HG03064 (cell line): ENCODE data around the gene FKBP3.
"Not testable (repeated sequence)": the region's sequence is repeated elsewhere in the genome, so short reads cannot be mapped to it uniquely, and the experiment has no call there.

Experiments
- ATAC-seq: cut with Tn5 transposase; IDR thresholded peaks from one replicate; pipeline ENCODE4 v1.9.1; 2021; ENCODE audit warnings: low read depth; ENCODE audit not compliant: unreplicated experiment

Gene FKBP3

GRCh38 chr14:45114327-45114726, 20.0 kb downstream of the FKBP3 start:
- ATAC-seq, result no peak

- no peak for ATAC-seq
Measured at GRCh38 chr14:45112896-45113781, 21.1 kb downstream of the FKBP3 start.

DNA sequence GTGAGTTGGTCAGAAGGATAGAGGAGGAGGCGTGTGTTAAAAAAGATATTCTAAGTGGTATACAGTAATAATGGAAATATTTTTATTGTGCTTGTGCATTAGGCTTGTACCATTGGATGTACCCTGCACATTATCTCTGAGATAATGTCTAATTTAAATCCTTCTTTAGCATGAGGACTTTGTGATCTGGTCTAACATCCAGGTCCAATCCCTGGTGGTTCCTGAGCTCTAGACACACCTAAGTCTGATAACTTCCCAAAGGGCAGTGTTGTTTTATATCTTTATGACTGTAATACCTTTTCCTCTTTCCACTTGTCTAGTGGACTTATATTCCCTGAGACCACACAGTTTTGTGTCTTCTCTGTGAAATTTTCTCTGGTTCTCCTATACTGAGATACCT, 29.7 kb downstream of the FKBP3 start:
- ATAC-seq, result no peak

- ATAC-seq, result no peak
Measured at GRCh38 chr14:45103806-45104205, 30.5 kb downstream of the FKBP3 start.

DNA sequence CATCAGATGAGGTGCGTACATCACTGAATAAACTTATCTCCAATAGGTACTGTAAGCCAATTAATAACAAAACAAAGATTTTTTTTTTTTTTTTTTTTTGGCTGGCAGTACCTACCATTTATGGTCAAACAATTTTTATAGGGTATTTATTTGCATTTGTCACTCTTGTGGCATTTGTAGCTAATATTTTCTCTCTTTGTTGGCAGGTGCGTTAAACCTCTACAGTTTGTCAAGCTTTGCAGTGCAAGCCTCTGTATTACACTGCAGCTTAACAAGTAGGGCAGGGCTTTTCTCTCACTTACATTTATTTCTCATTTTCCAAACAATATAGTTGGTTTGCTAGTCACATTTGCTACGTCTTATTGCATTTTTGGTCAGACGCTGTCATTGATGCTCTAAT, 38.1 kb downstream of the FKBP3 start:
- no peak for ATAC-seq

DNA sequence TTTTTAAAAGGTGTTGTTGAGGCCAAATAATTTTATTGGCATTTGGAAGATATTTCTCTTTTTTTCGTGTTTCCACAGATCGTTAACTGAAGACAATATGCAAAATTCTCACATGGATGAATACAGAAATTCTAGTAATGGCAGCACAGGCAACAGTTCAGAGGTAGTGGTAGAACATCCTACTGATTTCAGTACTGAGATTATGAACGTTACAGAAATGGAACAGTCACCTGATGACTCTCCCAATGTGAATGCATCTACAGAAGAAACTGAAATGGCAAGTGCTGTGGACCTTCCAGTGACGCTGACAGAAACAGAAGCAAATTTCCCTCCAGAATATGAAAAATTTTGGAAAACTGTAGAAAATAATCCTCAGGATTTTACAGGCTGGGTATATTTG, 39.1 kb downstream of the FKBP3 start:
- ATAC-seq, result no peak

- no peak for ATAC-seq
Measured at GRCh38 chr14:45094275-45094674, 40.0 kb downstream of the FKBP3 start.

DNA sequence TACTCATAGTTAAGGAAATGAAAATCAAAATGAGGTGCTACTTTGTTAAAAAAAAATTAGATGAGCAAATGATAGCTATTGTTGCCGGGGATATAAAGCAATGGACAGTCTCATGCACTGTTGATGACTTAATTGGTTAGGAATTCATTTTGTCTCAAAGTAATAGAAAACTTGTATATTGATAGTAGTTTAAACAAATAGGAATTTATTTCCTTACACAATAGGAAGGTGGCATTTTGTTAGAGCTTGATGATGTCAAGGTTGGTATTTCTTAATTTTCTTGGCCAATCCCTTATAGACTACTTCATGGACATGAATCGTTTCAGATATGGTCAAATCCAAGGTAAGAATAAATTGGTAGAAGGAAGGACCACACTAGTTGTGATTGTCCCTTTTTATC, 42.6 kb downstream of the FKBP3 start:
- no peak for ATAC-seq

DNA sequence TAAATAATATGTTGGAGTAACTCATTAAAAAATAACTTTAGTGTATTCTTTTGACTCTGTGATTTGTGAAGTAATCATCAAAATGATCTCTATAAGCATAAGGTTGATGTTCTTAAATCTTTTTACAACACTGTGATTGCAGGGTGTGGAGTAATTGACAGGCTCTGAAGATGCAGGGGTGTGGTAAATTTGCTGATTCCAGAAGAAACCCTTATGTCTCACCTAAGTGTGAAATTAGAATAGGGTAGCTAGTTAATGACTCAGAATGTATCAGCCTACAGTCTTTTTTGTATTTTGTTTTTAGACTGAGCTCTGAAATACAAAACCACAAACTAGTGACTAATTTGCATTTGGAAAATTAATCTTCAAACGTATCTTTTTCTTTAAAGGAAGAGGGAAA, 44.5 kb downstream of the FKBP3 start:
- peak; percentile 72 for ATAC-seq

DNA sequence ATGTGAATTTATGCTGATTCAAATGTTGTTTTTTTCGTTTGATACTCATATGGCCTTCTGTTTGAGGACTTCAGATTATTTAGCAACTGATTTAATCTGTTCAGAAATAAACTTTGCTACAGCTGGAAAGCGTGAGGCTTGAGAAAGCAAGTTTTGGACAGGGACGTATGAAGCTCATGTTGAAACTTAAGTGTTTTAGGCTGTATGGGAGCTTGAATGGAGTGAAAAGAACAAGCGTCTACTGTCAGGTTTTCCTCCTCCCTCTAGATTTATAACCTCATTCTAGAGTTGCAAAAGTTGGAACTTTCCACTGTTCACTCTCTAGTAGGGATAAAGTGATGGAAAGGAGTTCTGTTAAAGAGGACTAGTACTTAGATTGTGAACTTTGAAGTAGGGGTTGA, 49.3 kb downstream of the FKBP3 start:
- no peak for ATAC-seq

- peak; percentile 82 for ATAC-seq
Measured at GRCh38 chr14:45083976-45084722, 50.1 kb downstream of the FKBP3 start, which contains the start of gene PRPF39. Gene PRPF39, plus strand, starts transcription at chr14:45084116. Its CDS starts 11,124 bp downstream, at chr14:45095240.

- no peak for ATAC-seq
Measured at GRCh38 chr14:45083617-45083975, 50.7 kb downstream of the FKBP3 start.

DNA sequence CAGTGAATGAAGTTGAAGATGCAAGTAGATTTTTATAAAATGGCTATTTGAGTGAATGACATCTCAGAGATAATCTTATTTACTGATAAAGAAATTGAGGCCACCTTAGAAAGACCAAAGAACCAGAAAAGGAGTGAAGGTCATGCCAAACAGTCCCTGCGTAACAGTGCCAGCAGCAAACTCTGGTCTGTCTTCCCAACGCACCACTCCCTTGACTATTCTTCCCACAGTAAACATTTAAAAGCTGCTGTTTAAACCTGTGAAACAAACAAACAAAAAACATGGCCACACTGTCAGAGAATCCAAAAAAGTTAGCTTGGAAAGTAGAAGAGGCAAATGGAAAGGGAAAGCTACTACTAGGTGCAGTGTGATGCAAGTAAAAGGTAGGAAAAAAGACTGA, 51.9 kb downstream of the FKBP3 start:
- no peak for ATAC-seq

DNA sequence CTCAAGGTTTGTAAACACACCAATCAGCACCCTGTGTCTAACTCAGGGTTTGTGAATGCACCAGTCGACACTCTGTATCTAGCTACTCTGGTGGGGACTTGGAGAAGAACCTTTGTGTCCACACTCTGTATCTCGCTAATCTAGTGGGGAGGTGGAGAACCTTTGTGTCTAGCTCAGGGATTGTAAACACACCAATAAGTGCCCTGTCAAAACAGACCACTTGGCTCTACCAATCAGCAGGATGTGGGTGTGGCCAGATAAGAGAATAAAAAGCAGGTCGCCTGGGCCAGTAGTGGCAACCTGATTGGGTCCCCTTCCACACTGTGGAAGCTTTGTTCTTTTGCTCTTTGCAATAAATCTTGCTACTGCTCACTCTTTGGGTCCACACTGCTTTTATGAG, 53.2 kb downstream of the FKBP3 start:
- ATAC-seq, result not testable (repeated sequence)

GRCh38 chr14:45080416-45080968, 53.8 kb downstream of the FKBP3 start:
- ATAC-seq, result not testable (repeated sequence)

GRCh38 chr14:45078323-45078722, 56.0 kb downstream of the FKBP3 start:
- ATAC-seq, result no peak

GRCh38 chr14:45073231-45073879, 60.9 kb downstream of the FKBP3 start:
- no peak for ATAC-seq

GRCh38 chr14:45072126-45072525, 62.2 kb downstream of the FKBP3 start:
- ATAC-seq, result no peak

- ATAC-seq, result no peak
Measured at GRCh38 chr14:45070215-45070614, 64.1 kb downstream of the FKBP3 start.

DNA sequence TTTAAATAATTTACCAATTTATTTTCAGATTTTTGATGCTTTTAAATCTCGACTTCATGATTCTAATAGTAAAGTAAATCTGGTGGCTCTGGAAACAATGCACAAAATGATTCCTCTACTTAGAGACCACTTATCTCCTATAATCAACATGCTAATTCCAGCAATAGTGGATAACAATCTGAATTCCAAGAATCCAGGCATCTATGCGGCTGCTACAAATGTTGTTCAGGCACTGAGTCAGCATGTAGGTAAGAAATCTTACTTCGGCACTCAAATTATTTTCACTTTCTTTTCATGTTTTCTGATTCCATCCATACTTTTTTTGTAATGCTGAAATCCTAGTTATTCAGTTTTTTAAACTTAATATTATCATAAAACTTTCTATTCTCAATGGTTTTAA, 65.9 kb downstream of the FKBP3 start:
- ATAC-seq, result no peak

DNA sequence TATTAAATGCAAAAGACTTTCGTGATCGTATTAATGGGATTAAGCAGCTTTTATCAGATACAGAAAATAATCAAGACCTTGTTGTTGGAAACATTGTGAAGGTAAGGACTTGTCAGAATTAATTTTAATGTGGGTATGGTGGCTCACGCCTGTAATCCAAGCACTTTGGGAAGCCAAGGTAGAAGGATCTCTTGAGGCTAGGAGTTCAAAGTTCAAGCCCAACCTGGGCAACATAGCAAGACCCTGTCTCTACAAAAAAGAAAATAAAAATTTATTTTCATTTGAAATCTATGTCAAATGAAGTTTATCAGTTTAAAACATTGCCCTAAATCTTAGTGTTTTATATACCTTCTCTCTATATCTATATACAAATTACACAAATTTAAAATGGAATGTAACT, 67.6 kb downstream of the FKBP3 start:
- ATAC-seq, result no peak
